Spinal cord (tissue), 10 donors: ENCODE measurements around the gene RNF25. TPM values are rescaled to one million over a fixed set of nuclear protein-coding genes. Genes with fewer than 3 reads are reported as not detected.

Experiments used
- DNase-seq, 6 donors: peaks; one replicate each; pipeline versions ENCODE4 v3.0.0 to v3.0.0-alpha.2; 2013 to 2015; ENCODE audit warnings: low spot score in 6 of 6, low read depth in 4 of 6
- H3K27ac ChIP-seq: one replicate; pipeline ENCODE4 v1.5.1; 2013; ENCODE audit warnings: low read depth, low read length, control low read depth
- H3K27me3 ChIP-seq: one replicate; pipeline ENCODE4 v1.6.1; 2013; ENCODE audit warnings: low read length; ENCODE audit not compliant: control insufficient read depth, insufficient read depth
- H3K36me3 ChIP-seq: one replicate; pipeline ENCODE4 v1.6.1; 2013; ENCODE audit warnings: low read length; ENCODE audit not compliant: control insufficient read depth, insufficient read depth
- H3K4me1 ChIP-seq: one replicate; pipeline ENCODE4 v1.6.1; 2013; ENCODE audit warnings: low read length; ENCODE audit not compliant: control insufficient read depth, insufficient read depth
- H3K4me3 ChIP-seq: one replicate; pipeline ENCODE4 v1.5.1; 2013; ENCODE audit warnings: low read depth, low read length, control low read depth
- H3K9me3 ChIP-seq: one replicate; pipeline ENCODE4 v1.6.1; 2013; ENCODE audit warnings: low read length; ENCODE audit not compliant: control insufficient read depth, insufficient read depth
- WGBS: methylation state at CpG from one replicate; pipeline ENCODE4 v1.1.5; 2013; ENCODE audit warnings: missing lambda C conversion rate; ENCODE audit not compliant: insufficient coverage; 5-methylcytosine and 5-hydroxymethylcytosine counted together
- polyA plus RNA-seq, 2 donors: library from polyadenylated mRNA; unstranded; fragments of 120-200 nt; gene quantifications; one replicate each; pipeline ENCODE4 v1.2.1, GENCODE V29; 2013; ENCODE audit not compliant: insufficient read length in 2 of 2
- total RNA-seq, 2 donors: library from RNA; depleted of rRNA in 1 of 2; stranded (reverse); fragments of 120-200 nt in 1 of 2; fragments of >200 nt in 1 of 2; gene quantifications; one replicate each; pipeline versions ENCODE4 v1.2.3 to v1.2.4, GENCODE V29; 2013 to 2014
- donor health status: healthy.

The RNF25 gene
- total and polyA plus RNA-seq, 4 donors = 28.3 to 61.5 (median 49.7) TPM

DNA sequence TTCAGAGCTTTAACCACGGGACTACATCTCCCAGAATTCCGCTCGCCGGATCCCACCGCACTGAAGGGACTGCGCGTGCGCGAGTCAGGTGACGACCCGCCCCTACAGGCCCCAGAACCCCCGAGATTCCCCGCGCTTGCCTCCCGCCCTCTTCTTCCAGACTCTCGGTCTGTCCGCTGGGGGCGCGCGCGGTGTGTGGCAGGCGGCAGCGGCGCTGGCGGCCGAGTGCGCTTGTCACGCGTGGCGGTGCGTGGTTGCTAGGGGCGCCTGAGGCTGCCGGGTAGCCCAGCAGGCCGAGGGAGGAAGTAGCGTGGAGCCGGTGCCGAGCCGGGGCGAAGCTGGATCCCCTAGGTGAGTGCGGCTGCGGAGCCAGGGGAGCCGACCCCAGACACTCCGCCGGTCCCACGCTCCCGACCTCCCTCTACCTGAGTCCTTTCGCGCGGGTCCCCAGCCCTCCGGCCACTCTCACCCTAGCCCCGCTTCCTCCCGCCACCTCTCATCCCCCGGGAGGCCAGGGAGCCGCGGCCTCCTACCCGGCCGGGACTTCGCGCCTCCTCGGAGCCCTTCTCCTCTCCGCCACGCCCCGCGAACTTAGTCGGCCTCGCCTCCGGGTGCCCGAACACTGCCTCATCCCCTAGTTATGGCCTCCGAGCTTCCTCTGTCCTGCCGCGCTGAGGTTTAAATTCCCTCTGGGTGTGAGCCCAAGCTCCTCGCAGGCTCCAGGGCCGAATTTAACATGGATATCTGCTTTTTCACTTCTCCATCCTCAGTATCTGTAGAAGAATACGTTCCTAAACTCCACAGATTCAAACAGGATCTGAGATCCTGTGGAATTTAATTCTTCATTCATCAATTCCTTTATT is 39.1 kb upstream of the RNF25 start, which contains the start of gene TTLL4:
Gene TTLL4, plus strand, starts transcription at position 149 of the 863 bp plus-strand sequence. CDS start 26,842 bp downstream, outside the sequence.
- H3K27ac ChIP-seq = peak within 1 kb of the TSS; percentile 91
- DNase-seq = peak; percentile 77 to 99 (median 97)
- H3K9me3 ChIP-seq = no peaks in the 10 kb centered on the region
- peak within 1 kb of the TSS; percentile 95 for H3K4me3 ChIP-seq
- peaks cover 14% of the 10 kb centered on the region for H3K4me1 ChIP-seq
- no peaks in the 10 kb centered on the region for H3K27me3 ChIP-seq
- H3K36me3 ChIP-seq = no peaks in the 10 kb centered on the region
- WGBS = under 1% methylated on average over 68 of the region's 74 CpGs

DNA sequence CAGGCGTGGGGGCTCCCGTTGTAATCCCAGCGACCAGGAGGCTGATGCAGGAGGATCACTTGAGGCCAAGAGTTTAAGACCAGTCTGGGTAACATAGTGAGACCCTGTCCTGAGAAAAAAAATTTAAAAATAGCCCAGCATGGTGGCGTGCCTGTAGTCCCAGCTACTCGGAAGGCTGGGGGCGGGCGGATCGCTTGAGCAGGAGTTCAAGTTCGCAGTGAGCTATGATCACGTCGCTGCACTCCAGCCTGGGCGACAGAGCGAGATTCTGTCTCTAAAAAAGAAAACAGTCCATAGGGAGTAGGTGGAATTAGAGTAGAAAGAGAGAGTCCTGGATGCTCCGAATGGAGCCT is 38.5 kb upstream of the RNF25 start:
- H3K36me3 ChIP-seq = no peaks in the 10 kb centered on the region
- H3K4me3 ChIP-seq = peak overlapping the region; percentile 48
- H3K9me3 ChIP-seq = no peaks in the 10 kb centered on the region
- 50% methylated on average over 12 of the region's 14 CpGs for WGBS
- H3K4me1 ChIP-seq = peaks cover 14% of the 10 kb centered on the region
- no peak overlapping the region for H3K27ac ChIP-seq
- DNase-seq = peak in 1 of 6 donors; percentile 14
- H3K27me3 ChIP-seq = no peaks in the 10 kb centered on the region

DNA sequence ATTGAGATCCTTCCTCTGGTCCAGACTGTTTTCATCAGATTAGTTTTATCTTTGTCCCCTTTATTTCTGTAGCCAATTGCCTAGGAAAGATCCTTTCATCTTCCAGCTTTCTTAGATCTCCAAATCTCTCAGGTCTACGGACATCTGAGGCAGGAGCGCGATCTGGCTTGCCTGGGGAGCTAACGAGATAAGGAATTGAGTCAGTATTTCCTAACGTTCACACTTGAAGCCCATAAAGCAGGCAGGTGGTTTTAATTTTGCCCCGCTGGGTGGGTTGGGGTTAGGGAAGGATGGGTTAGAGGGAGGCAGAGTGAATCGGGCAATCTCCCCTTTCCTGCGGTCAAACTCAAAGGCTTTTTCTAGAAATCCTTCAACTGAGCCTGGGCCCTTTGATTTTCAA is 38.1 kb upstream of the RNF25 start:
- no peaks in the 10 kb centered on the region for H3K36me3 ChIP-seq
- 93% methylated on average over 3 of the region's 8 CpGs for WGBS
- H3K9me3 ChIP-seq = no peaks in the 10 kb centered on the region
- H3K27me3 ChIP-seq = no peaks in the 10 kb centered on the region
- H3K27ac ChIP-seq = no peak overlapping the region
- H3K4me3 ChIP-seq = peak overlapping the region; percentile 48
- no peak for DNase-seq
- peaks cover 14% of the 10 kb centered on the region for H3K4me1 ChIP-seq

DNA sequence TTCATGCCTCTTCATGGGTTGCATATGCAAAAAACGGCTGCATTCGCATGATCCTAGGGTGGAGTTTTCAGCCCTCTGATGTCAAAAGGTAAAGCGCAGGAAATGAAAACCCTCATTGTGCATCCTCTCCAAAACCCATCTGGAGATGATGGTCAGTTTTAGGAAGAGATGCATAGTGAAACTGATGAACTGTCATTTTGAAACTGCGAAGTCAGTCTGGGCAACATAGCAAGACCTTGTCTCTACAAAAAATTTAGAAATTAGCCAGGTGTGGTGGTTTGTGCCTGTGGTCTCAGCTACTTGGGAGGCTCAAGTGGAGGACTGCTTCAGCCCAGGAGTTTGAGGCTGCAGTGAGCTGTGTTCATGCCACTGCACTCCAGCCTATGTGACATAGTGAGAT is 36.3 kb upstream of the RNF25 start:
- Histone ChIP-seq H3K27me3 (no peaks in the 10 kb centered on the region), H3K4me3 (no peak overlapping the region), H3K36me3 (no peaks in the 10 kb centered on the region), H3K9me3 (no peaks in the 10 kb centered on the region), H3K4me1 (peaks cover 14% of the 10 kb centered on the region), H3K27ac (no peak overlapping the region)
- no peak for DNase-seq
- 80% methylated on average over 3 of the region's 4 CpGs for WGBS

DNA sequence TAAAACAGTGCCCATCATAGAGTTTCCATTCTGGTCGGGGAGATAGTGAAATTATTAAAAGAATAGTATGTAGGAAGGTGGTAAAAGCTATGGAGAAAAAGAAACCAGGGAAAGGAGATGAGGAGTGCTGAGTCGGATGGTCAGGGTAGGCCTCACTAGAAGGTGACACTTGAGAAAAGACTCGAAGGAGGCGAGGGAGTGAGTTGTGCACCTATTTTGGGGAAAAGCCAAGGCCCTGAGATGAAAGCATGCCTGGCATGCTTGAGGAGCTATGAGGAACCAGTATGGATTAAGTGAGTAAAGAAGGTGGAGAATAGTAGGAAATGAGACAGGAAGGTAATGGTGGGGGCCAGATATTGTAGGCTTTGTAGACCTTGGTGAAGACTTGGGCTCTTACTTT is 31.5 kb upstream of the RNF25 start:
- Histone ChIP-seq H3K9me3 (no peaks in the 10 kb centered on the region), H3K27me3 (no peaks in the 10 kb centered on the region), H3K4me1 (peaks cover 3% of the 10 kb centered on the region), H3K36me3 (peaks cover 31% of the 10 kb centered on the region), H3K4me3 (no peak overlapping the region), H3K27ac (no peak overlapping the region)
- DNase-seq = no peak
- 94% methylated on average over 4 of the region's 4 CpGs for WGBS

DNA sequence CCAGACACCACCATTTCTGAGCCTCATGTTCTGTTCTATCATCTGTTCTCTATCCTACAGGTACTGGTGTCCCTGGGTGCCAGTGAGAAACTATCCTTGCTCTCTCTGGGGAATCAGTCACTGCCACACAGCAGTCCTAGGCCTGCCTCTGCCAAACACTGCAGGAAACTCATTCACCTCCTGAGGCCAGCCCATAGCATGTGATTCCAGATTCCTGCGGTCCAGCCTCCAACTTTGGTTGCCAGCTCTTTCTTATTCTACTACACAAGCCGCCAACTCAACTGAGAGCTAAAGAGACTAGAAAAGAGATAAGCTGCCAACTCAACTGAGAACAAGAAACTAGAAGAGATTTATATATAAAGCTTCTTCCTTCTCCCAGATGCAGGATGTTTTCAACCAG is 30.0 kb upstream of the RNF25 start:
- Histone ChIP-seq H3K27ac (no peak overlapping the region), H3K36me3 (peaks cover 43% of the 10 kb centered on the region), H3K4me1 (peaks cover 3% of the 10 kb centered on the region), H3K9me3 (no peaks in the 10 kb centered on the region), H3K4me3 (no peak overlapping the region), H3K27me3 (no peaks in the 10 kb centered on the region)
- peak in 1 of 6 donors; percentile 48 for DNase-seq
- 88% methylated on average over 1 of the region's 2 CpGs for WGBS

DNA sequence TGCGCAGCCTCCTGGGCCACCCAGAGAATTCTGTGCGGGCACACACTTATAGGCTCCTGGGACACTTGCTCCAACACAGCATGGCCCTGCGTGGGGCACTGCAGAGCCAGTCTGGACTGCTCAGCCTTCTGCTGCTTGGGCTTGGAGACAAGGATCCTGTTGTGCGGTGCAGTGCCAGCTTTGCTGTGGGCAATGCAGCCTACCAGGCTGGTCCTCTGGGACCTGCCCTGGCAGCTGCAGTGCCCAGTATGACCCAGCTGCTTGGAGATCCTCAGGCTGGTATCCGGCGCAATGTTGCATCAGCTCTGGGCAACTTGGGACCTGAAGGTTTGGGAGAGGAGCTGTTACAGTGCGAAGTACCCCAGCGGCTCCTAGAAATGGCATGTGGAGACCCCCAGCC is 27.1 kb upstream of the RNF25 start:
- no peak for DNase-seq
- Histone ChIP-seq H3K4me3 (no peak overlapping the region), H3K36me3 (peaks cover 62% of the 10 kb centered on the region), H3K4me1 (peaks cover 3% of the 10 kb centered on the region), H3K27me3 (no peaks in the 10 kb centered on the region), H3K9me3 (no peaks in the 10 kb centered on the region), H3K27ac (no peak overlapping the region)
- 98% methylated on average over 8 of the region's 8 CpGs for WGBS

DNA sequence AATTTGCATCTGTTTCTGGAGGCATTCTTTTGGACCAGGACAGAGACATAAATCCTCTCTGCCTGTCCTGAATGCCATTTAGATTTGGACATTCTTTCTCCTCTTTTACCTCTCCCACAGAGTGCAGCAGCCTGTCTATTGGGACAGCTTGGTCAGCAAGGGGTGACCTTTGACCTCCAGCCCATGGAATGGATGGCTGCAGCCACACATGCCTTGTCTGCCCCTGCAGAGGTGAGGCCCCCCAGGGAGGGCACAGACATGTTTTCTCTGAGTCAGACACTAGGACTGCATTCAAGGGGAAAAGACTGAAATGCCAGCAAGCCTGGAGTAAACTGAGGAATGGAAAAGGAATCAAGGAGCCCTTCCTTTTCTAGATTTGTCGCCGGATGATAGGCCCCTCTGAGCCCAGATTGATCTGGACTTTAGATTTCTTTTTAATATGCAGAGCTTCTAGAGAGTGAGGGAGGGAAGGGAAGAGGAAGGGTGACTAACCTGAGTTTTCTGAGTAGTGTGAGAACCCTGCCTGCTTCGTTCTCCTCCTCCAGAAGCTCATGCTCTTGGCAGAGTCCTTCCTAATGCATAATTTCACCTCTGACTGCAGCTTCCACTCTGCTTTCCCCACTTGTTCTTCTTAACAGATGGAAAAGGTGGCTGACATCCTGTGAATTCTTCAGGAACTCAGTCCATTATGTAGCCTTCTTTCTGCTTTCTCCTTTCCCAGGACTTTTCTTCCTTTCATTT is 22.8 kb upstream of the RNF25 start:
- Histone ChIP-seq H3K4me3 (no peak overlapping the region), H3K27ac (no peak overlapping the region), H3K4me1 (no peaks in the 10 kb centered on the region), H3K9me3 (no peaks in the 10 kb centered on the region), H3K36me3 (peaks cover 71% of the 10 kb centered on the region), H3K27me3 (no peaks in the 10 kb centered on the region)
- no peak for DNase-seq
- WGBS = 93% methylated on average over 2 of the region's 3 CpGs

DNA sequence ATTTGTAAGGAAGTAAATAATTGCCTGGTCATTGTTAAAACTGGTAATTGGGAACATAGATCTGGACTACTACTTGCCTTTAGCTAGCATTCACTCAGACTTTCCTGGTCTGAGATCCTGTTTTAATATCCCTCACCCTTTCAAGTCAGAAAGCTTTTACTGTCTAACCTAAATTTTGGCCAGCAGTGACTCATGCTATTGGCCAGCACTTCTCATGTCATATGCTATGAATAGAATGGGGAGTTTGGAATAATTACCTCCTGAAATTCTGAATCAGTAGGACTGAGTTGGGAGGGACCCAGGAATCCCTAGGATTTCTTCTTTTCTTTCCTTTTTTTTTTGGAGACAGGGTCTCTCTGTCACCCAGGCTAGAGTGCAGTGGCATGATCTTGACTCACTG is 19.4 kb upstream of the RNF25 start:
- no peak for DNase-seq
- Histone ChIP-seq H3K4me1 (no peaks in the 10 kb centered on the region), H3K27ac (no peak overlapping the region), H3K27me3 (no peaks in the 10 kb centered on the region), H3K9me3 (no peaks in the 10 kb centered on the region), H3K4me3 (no peak overlapping the region), H3K36me3 (peaks cover 55% of the 10 kb centered on the region)
